Transverse colon (tissue), 4 donors: Measurements from ENCODE around the gene SYTL4. TPM values are rescaled to one million over a fixed set of nuclear protein-coding genes. Genes with fewer than 3 reads are reported as not detected.

Source experiments
- DNase-seq: peaks from one replicate; pipeline ENCODE4 v3.0.0-alpha.2; 2019
- H3K27ac ChIP-seq, 4 donors: fragments of 200-600 bp; sonication (generic); 2 replicates each; pipeline ENCODE4 v1.5.1; 2016 to 2018; ENCODE audit warnings: inconsistent platforms in 4 of 4
- H3K27me3 ChIP-seq: fragments of 200-600 bp; sonication (generic); 2 replicates; pipeline ENCODE4 v1.5.1; 2017; ENCODE audit warnings: inconsistent platforms
- H3K36me3 ChIP-seq, 4 donors: fragments of 200-600 bp; sonication (generic); 2 replicates each; pipeline ENCODE4 v1.5.1; 2017 to 2019; ENCODE audit warnings: inconsistent platforms in 4 of 4
- H3K4me1 ChIP-seq, 4 donors: fragments of 200-600 bp; sonication (generic); 2 replicates each; pipeline ENCODE4 v1.5.1; 2017 to 2020; ENCODE audit warnings: inconsistent platforms in 4 of 4
- H3K4me3 ChIP-seq, 4 donors: fragments of 200-600 bp; sonication (generic); 1 replicate in 1 of 4; 2 replicates in 3 of 4; pipeline versions ENCODE4 v1.5.1 to v1.6.1; 2017 to 2019; ENCODE audit warnings: inconsistent platforms in 4 of 4
- H3K9me3 ChIP-seq, 2 donors: fragments of 200-600 bp; sonication (generic); 2 replicates each; pipeline ENCODE4 v1.5.1; 2017 to 2019; ENCODE audit warnings: inconsistent platforms in 2 of 2
- EP300 ChIP-seq: sonication (generic); formaldehyde crosslinking; IDR thresholded peaks from one replicate; pipeline ENCODE4 v1.6.1; 2017; ENCODE audit warnings: antibody characterized with exemption, low read depth
- POLR2A ChIP-seq: fragments of 450-650 bp; IDR thresholded peaks from one replicate; pipeline ENCODE4 v1.6.1; 2016; ENCODE audit warnings: antibody characterized with exemption, mild to moderate bottlenecking, moderate library complexity
- POLR2AphosphoS5 ChIP-seq, 3 donors: sonication (generic); formaldehyde crosslinking; IDR thresholded peaks; one replicate each; pipeline ENCODE4 v1.6.1; 2016; ENCODE audit warnings: antibody characterized with exemption in 3 of 3
- WGBS, 2 donors: methylation state at CpG; one replicate each; pipeline ENCODE4 v1.1.5; 2018; ENCODE audit warnings: low coverage in 1 of 2; 5-methylcytosine and 5-hydroxymethylcytosine counted together
- in situ Hi-C, 4 donors: fragments of 200-750 bp; cut with MboI; loops; one replicate each; pipeline versions ENCODE4 v1.15.0 to v1.15.1; 2017; ENCODE audit warnings: low sequenced_read_pairs in 3 of 4, low pct_ligation_motif_present in 1 of 4, low pct_unique_long_range_greater_than_20kb in 1 of 4
- intact Hi-C: fragments of 100-400 bp; cut with DNase I; formaldehyde crosslinking; loops from one replicate; pipeline ENCODE4 v1.15.1; 2023; ENCODE audit warnings: low total_unique reads
- total RNA-seq, 4 donors: library from RNA; depleted of rRNA; stranded (reverse); fragments of >200 nt; gene quantifications; one replicate each; pipeline ENCODE4 v1.1.0, GENCODE V29; 2016
- TF ChIP-seq, protein P1 (sequence below), 5 experiments: fragments of 200-600 bp in 3 of 5; fragments of 450-650 bp in 2 of 5; sonication (generic) in 3 of 5; IDR thresholded peaks; 1 replicate in 2 of 5; 2 replicates in 3 of 5; pipeline ENCODE4 v1.5.1; 2016 to 2017; ENCODE audit warnings: antibody characterized with exemption in 5 of 5, inconsistent platforms in 3 of 5, mild to moderate bottlenecking in 2 of 5, moderate library complexity in 1 of 5

Gene SYTL4
- total RNA-seq, 4 donors from 2014 or later = 39.0 to 49.7 (median 43.1) TPM

- Histone ChIP-seq H3K9me3 (no peaks in the 10 kb centered on the region), H3K4me1 (peaks cover 0 to 43% (median 11%) of the 10 kb centered on the region in 4 donors), H3K27ac (peak overlapping the region; percentile 79 to 84 (median 82)), H3K27me3 (no peaks in the 10 kb centered on the region), H3K4me3 (no peak overlapping the region), H3K36me3 (no peaks in the 10 kb centered on the region)
- in situ Hi-C loops = no loop called here
- TF ChIP-seq POLR2AphosphoS5 (IDR thresholded peaks at IDR 0.05) (peak in 1 of 3 donors; percentile 54), POLR2A (no peak)
- WGBS, 2 donors = 48% methylated on average over 12 of the region's 12 CpGs; no CpG with 5 or more reads in 1 of the 2 donors
- DNase-seq = peak; percentile 75
- intact Hi-C loops = no loop called here
Observed at GRCh38 chrX:100649550-100650356, 82.2 kb downstream of the SYTL4 start.

DNA sequence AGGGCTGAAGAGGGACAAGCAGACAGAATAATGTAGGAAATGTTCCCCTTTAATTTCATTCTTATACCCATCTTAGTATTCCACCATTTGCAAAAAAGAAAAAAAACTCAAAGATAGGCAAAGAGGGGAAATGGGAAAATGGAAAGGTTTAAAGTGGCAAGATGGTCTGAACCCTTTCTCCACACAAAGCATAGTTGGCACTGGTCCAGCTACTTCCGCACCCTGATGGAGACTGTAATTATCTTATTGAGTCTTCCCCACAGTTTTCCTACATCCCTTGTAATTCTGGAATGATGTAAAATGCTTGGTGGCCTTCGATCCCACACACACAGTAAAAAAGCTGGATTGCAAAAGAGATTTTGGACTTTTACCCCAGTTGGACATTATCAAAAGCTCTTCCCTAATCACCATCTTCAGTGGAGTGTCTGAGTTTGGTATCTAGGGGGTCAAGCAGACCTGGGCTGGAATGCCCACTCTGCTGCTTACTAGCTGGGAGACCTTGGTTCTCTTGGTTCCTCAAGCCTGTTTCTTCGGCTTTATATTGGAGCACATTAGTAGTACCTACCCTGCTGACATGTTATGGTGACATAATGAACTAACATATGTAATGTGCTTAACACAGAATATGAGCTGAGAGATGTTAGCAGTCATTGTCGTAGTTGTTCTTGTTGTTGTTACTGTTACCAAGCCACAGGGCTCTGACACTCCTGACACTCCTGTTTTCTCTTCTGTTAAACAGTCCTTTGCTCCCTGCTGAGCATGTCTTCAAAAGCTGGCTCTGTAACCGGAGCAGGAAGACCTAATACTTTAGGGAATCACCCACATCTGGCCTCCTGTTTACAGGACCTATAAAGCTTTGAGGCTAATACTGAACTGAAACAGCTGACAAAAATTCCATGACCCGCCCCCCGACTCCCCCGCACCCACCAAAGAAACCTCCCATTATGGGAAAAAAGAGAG, 83.2 kb downstream of the SYTL4 start:
- DNase-seq = peak; percentile 20
- intact Hi-C loops = no loop called here
- no peaks in the 10 kb centered on the region for H3K9me3 ChIP-seq
- WGBS, 2 donors = 53 to 64% methylated on average over 5 to 8 of the region's 8 CpGs
- H3K4me3 ChIP-seq = no peak overlapping the region
- in situ Hi-C loops = no loop called here
- no peaks in the 10 kb centered on the region for H3K36me3 ChIP-seq
- peaks cover 0 to 38% (median 11%) of the 10 kb centered on the region in 4 donors for H3K4me1 ChIP-seq
- peak overlapping the region; percentile 79 to 84 (median 82) for H3K27ac ChIP-seq
- no peaks in the 10 kb centered on the region for H3K27me3 ChIP-seq
- TF ChIP-seq EP300 (no peak), POLR2AphosphoS5 (IDR thresholded peaks at IDR 0.05) (no peak), POLR2A (no peak)
- TF ChIP-seq, protein P1, sequence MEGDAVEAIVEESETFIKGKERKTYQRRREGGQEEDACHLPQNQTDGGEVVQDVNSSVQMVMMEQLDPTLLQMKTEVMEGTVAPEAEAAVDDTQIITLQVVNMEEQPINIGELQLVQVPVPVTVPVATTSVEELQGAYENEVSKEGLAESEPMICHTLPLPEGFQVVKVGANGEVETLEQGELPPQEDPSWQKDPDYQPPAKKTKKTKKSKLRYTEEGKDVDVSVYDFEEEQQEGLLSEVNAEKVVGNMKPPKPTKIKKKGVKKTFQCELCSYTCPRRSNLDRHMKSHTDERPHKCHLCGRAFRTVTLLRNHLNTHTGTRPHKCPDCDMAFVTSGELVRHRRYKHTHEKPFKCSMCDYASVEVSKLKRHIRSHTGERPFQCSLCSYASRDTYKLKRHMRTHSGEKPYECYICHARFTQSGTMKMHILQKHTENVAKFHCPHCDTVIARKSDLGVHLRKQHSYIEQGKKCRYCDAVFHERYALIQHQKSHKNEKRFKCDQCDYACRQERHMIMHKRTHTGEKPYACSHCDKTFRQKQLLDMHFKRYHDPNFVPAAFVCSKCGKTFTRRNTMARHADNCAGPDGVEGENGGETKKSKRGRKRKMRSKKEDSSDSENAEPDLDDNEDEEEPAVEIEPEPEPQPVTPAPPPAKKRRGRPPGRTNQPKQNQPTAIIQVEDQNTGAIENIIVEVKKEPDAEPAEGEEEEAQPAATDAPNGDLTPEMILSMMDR (IDR thresholded peaks at IDR 0.05) = no peak

GRCh38 chrX:100647739-100648138, 84.2 kb downstream of the SYTL4 start:
- in situ Hi-C loops = no loop called here
- intact Hi-C loops = no loop called here
- H3K27ac ChIP-seq = peak overlapping the region; percentile 79 to 84 (median 82)

DNA sequence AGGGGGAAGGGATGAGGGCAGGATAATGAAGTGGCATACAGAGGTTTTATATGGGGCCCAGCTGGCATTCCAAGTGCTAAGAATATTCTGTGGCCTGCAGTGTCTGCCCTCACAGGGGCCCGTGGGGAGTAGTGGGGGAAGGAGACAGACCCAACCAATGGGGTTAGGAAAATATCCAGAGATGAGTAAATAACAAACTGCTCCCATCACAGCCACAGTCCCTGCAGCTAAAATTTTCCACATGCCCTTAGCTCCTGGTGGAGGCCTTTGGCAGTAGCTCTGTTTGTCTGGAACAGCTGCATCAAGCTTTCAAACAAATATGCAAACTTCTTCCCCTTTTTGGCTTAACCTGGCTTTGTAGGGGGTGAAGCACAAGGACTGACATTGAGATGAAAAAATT, 84.8 kb downstream of the SYTL4 start:
- Histone ChIP-seq H3K36me3 (no peaks in the 10 kb centered on the region), H3K27me3 (no peaks in the 10 kb centered on the region), H3K4me1 (peaks cover 0 to 38% (median 11%) of the 10 kb centered on the region in 4 donors), H3K4me3 (no peak overlapping the region), H3K27ac (peak overlapping the region; percentile 79 to 84 (median 82)), H3K9me3 (no peaks in the 10 kb centered on the region)
- in situ Hi-C loops = no loop called here
- 19% methylated on average over 1 of the region's 1 CpG; no CpG with 5 or more reads in 1 of the 2 donors for WGBS, 2 donors
- DNase-seq = no peak
- intact Hi-C loops = no loop called here
- TF ChIP-seq, protein P1 (IDR thresholded peaks at IDR 0.05) = no peak
- TF ChIP-seq EP300 = no peak
- TF ChIP-seq POLR2AphosphoS5 (IDR thresholded peaks at IDR 0.05) = no peak
- TF ChIP-seq POLR2A = no peak

More at GRCh38 chrX:100647739-100648138, 84.2 kb downstream of the SYTL4 start:
- Histone ChIP-seq H3K27me3 (no peaks in the 10 kb centered on the region), H3K36me3 (no peaks in the 10 kb centered on the region), H3K9me3 (no peaks in the 10 kb centered on the region), H3K4me3 (no peak overlapping the region), H3K4me1 (peaks cover 0 to 38% (median 11%) of the 10 kb centered on the region in 4 donors)
- 33% methylated on average over 2 of the region's 2 CpGs; no CpG with 5 or more reads in 1 of the 2 donors for whole genome bisulfite sequencing, 2 donors
- TF ChIP-seq, protein P1 (IDR thresholded peaks at IDR 0.05) = no peak
- TF ChIP-seq POLR2AphosphoS5 (IDR thresholded peaks at IDR 0.05) (no peak), POLR2A (no peak), EP300 (no peak)
- no peak for DNase-seq
